ENCODE measurements around the gene GAB1.

Gene GAB1

DNA sequence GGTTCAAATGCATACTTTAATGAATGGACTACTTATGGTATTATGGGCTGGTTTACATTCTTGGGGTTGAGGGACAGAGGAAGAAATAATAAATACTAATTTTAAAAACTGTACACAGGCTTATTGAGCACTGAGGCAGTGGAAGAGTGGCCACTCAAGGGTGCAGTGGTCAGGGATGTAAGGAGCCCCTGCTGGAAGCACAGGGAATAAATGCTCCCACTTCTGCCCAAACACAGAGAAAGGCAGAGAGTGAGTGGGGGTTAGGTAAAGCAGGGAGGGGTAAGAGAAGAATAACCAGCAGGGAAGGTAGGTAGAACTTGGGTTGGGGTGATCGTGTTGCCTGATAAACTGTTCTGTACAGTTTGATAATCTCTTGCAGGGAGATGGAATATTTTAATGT, 60.0 kb downstream of the GAB1 start:
- no peak overlapping the region for H3K27ac ChIP-seq (ENCODE audit: insufficient read depth, low read length, poor library complexity, severe bottlenecking)

DNA sequence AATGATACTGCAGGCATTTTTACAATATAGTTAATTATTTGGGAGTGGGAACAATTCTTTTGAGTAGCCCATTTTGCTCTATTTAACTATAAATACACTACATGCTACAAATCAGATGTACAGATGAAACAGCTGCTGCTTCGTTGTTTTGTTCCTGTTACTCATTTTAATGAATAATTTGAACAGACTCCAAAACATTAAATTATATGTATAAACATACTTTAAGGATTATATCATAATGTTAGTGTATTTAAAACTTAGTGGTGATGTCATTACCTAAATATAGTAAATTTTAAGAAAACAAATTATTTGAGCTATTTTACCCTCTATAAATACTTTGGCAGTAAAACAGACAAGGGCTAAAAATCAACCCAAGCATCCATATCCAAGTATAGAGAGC, 60.7 kb downstream of the GAB1 start:
- H3K27ac ChIP-seq (ENCODE audit: insufficient read depth, low read length, poor library complexity, severe bottlenecking), result no peak overlapping the region
- H3K27me3 ChIP-seq (replicated peaks; ENCODE audit: control insufficient read depth, insufficient read depth, low read length, poor library complexity, severe bottlenecking), result no peaks in the 10 kb centered on the region
- H3K4me1 ChIP-seq (ENCODE audit: control insufficient read depth, insufficient read depth, low read length, poor library complexity, severe bottlenecking), result no peaks in the 10 kb centered on the region
- H3K9me3 ChIP-seq (ENCODE audit: control insufficient read depth, low read length), result no peaks in the 10 kb centered on the region
- no peaks in the 10 kb centered on the region for H3K36me3 ChIP-seq (ENCODE audit: control insufficient read depth, insufficient read depth, low read length)
- no peak overlapping the region for H3K4me3 ChIP-seq (ENCODE audit: insufficient read depth, low read depth, low read length, poor library complexity, severe bottlenecking)
- no peak for DNase-seq

More for the DNA sequence above, 60.0 kb downstream of the GAB1 start:
- Histone ChIP-seq H3K4me3 (ENCODE audit: insufficient read depth, low read depth, low read length, poor library complexity, severe bottlenecking) (no peak overlapping the region), H3K4me1 (ENCODE audit: control insufficient read depth, insufficient read depth, low read length, poor library complexity, severe bottlenecking) (no peaks in the 10 kb centered on the region), H3K27me3 (replicated peaks; ENCODE audit: control insufficient read depth, insufficient read depth, low read length, poor library complexity, severe bottlenecking) (no peaks in the 10 kb centered on the region), H3K9me3 (ENCODE audit: control insufficient read depth, low read length) (no peaks in the 10 kb centered on the region), H3K36me3 (ENCODE audit: control insufficient read depth, insufficient read depth, low read length) (no peaks in the 10 kb centered on the region)
- no peak for DNase-seq

DNA sequence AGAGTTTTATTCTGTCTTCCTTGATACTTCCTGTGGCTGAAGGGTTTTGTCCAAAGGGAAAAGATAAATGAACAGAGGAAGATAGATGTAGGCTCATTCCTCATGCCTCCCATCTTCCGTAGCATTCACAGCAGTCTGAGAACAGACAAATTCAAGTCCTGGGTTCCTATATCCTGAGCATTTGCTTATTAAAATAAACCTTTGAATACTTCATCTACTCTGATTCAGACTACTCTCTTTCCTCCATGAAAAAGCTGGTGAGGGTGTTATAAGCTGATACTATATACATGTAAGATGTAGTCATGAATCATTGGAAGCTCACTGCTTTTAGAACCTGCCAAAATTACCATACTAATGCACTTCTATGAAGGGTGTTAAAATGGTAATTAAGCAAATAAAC, 61.2 kb downstream of the GAB1 start:
- Histone ChIP-seq H3K4me3 (ENCODE audit: insufficient read depth, low read depth, low read length, poor library complexity, severe bottlenecking) (no peak overlapping the region), H3K9me3 (ENCODE audit: control insufficient read depth, low read length) (no peaks in the 10 kb centered on the region), H3K27me3 (replicated peaks; ENCODE audit: control insufficient read depth, insufficient read depth, low read length, poor library complexity, severe bottlenecking) (no peaks in the 10 kb centered on the region), H3K27ac (ENCODE audit: insufficient read depth, low read length, poor library complexity, severe bottlenecking) (no peak overlapping the region), H3K4me1 (ENCODE audit: control insufficient read depth, insufficient read depth, low read length, poor library complexity, severe bottlenecking) (no peaks in the 10 kb centered on the region), H3K36me3 (ENCODE audit: control insufficient read depth, insufficient read depth, low read length) (no peaks in the 10 kb centered on the region)
- no peak for DNase-seq

DNA sequence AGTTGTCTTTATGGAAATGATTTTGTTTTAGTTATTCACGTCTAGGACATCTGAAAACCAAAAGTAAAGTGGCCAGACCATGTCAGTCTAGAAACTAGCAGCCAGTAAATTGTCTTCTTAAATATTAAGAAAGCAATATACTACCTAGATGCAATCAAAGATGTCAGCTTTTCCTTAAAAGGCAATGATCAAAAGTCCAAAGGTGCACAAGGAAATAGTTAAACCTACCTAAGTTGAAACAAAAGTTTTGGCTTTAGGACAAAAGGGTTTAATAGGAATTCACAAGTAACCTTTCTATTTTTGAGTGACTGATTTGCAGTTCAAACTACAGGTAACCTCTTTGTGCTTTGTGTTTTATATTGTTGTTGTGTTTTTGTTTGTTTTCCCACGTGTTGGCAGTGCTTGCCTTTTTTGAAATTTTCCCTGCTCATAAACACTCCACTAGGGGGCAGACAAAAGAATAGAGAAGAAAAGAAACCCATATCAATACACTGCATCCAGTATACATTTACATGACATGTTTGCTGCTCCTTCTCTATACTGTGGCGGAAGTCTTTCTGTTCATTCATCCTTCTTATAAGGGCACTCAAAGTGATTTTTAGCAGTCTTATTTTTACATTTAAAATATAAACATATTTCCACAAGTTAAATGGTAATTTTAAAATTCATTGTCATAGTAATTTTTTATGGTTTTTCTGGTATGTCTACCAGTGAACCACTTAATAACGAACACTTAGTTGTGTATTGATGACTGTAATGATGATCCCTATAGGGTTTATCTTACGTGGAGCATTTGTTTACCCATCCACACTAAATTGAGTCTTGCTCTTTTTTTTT, 62.7 kb downstream of the GAB1 start:
- Histone ChIP-seq H3K27ac (ENCODE audit: insufficient read depth, low read length, poor library complexity, severe bottlenecking) (no peak overlapping the region), H3K4me1 (ENCODE audit: control insufficient read depth, insufficient read depth, low read length, poor library complexity, severe bottlenecking) (no peaks in the 10 kb centered on the region), H3K4me3 (ENCODE audit: insufficient read depth, low read depth, low read length, poor library complexity, severe bottlenecking) (no peak overlapping the region), H3K36me3 (ENCODE audit: control insufficient read depth, insufficient read depth, low read length) (no peaks in the 10 kb centered on the region), H3K9me3 (ENCODE audit: control insufficient read depth, low read length) (no peaks in the 10 kb centered on the region), H3K27me3 (replicated peaks; ENCODE audit: control insufficient read depth, insufficient read depth, low read length, poor library complexity, severe bottlenecking) (no peaks in the 10 kb centered on the region)
- no peak for DNase-seq

DNA sequence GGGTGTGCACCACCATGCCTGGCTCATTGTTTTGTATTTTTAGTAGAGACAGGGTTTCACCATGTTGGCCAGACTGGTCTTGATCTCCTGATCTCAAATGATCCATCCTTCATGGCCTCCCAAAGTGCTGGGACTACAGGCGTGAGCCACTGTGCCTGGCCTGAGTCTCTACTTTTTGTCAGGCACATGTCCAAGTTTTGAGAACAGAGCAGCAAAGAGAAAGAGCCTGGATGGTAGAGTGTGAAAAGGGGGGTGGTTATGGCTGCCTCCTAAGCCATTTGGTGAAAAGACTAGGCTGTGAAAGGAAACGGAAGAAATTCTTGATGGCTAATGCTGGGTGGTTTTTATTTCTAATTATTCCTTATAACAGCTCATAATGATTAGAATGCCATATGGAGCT, 63.4 kb downstream of the GAB1 start:
- DNase-seq, result no peak
- H3K4me3 ChIP-seq (ENCODE audit: insufficient read depth, low read depth, low read length, poor library complexity, severe bottlenecking), result no peak overlapping the region

DNA sequence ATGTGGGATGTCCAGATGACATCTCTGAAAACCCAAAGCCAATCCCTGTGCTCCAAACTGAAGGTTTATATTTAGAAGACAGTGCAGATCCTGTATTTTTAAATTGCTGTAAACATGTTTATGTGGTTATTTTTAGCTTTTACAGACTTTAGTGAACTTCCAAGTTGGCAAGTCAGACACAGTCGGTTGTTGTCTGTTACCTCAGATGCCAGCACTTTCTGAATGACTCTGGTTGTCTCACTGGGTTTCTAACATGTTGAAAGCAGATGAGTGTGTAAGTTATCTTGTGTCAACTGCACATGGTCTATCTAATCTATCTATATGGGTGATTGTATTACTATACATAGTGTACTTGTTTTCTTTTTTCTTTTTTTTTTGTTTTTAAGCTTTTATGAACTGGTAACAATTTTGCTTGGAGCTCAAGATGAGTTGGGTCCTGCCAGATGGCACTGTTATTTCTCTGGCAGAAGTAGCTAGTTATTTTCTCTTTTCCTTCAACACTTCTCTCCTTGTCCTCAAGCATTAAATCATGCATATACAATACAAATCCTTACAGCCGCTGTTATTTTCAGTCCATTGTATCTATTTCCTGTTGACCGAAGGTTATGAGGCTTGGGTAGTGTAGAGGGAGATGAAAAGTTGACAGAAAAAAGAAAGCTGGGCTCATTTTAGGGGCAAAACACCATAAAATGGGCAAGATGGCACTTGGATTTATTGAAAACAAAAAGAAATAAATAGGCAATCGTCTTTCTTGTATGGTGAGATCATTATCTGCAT, 66.3 kb downstream of the GAB1 start:
- Histone ChIP-seq H3K27me3 (replicated peaks; ENCODE audit: control insufficient read depth, insufficient read depth, low read length, poor library complexity, severe bottlenecking) (no peaks in the 10 kb centered on the region), H3K4me3 (ENCODE audit: insufficient read depth, low read depth, low read length, poor library complexity, severe bottlenecking) (no peak overlapping the region), H3K36me3 (ENCODE audit: control insufficient read depth, insufficient read depth, low read length) (no peaks in the 10 kb centered on the region), H3K4me1 (ENCODE audit: control insufficient read depth, insufficient read depth, low read length, poor library complexity, severe bottlenecking) (no peaks in the 10 kb centered on the region), H3K9me3 (ENCODE audit: control insufficient read depth, low read length) (no peaks in the 10 kb centered on the region), H3K27ac (ENCODE audit: insufficient read depth, low read length, poor library complexity, severe bottlenecking) (no peak overlapping the region)
- DNase-seq, result no peak

More for the DNA sequence above, 63.4 kb downstream of the GAB1 start:
- H3K9me3 ChIP-seq (ENCODE audit: control insufficient read depth, low read length), result no peaks in the 10 kb centered on the region
- no peak overlapping the region for H3K27ac ChIP-seq (ENCODE audit: insufficient read depth, low read length, poor library complexity, severe bottlenecking)
- no peaks in the 10 kb centered on the region for H3K36me3 ChIP-seq (ENCODE audit: control insufficient read depth, insufficient read depth, low read length)
- no peaks in the 10 kb centered on the region for H3K4me1 ChIP-seq (ENCODE audit: control insufficient read depth, insufficient read depth, low read length, poor library complexity, severe bottlenecking)
- no peaks in the 10 kb centered on the region for H3K27me3 ChIP-seq (replicated peaks; ENCODE audit: control insufficient read depth, insufficient read depth, low read length, poor library complexity, severe bottlenecking)

DNA sequence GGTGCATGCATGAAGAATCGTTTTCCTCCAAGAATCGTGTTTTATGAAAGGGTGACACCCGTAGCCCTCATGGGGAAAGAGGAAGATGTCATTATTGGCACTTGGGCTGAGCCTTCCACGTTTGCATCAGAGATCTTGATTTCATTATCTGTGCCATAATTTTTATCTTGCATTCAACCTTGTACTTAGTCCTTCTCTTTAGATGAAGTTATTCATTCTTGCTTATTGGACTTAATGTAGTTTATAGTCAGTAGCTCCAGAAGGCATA, 66.8 kb downstream of the GAB1 start:
- no peaks in the 10 kb centered on the region for H3K36me3 ChIP-seq (ENCODE audit: control insufficient read depth, insufficient read depth, low read length)
- no peak for DNase-seq
- H3K4me1 ChIP-seq (ENCODE audit: control insufficient read depth, insufficient read depth, low read length, poor library complexity, severe bottlenecking), result no peaks in the 10 kb centered on the region
- H3K4me3 ChIP-seq (ENCODE audit: insufficient read depth, low read depth, low read length, poor library complexity, severe bottlenecking), result no peak overlapping the region
- no peak overlapping the region for H3K27ac ChIP-seq (ENCODE audit: insufficient read depth, low read length, poor library complexity, severe bottlenecking)
- H3K27me3 ChIP-seq (replicated peaks; ENCODE audit: control insufficient read depth, insufficient read depth, low read length, poor library complexity, severe bottlenecking), result no peaks in the 10 kb centered on the region
- no peaks in the 10 kb centered on the region for H3K9me3 ChIP-seq (ENCODE audit: control insufficient read depth, low read length)

DNA sequence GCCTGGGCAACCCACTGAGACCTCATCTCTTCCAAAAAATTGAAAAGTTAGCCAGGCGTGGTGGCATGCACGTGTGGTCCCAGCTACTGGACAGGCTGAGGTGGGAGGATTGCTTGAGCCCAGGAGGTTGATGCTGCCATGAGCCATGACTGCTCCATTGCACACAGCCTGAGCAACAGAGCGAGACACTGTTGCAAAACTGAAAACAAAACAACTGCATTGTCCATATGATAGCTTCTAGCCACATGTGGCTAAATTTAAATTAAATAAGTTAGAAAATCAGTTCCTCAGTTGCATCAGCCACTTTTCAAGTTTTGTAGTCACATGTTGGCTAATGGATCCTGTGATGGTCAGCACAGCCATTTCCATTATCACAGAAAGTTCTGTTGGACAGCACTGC, 67.9 kb downstream of the GAB1 start:
- Histone ChIP-seq H3K27me3 (replicated peaks; ENCODE audit: control insufficient read depth, insufficient read depth, low read length, poor library complexity, severe bottlenecking) (no peaks in the 10 kb centered on the region), H3K4me1 (ENCODE audit: control insufficient read depth, insufficient read depth, low read length, poor library complexity, severe bottlenecking) (no peaks in the 10 kb centered on the region), H3K4me3 (ENCODE audit: insufficient read depth, low read depth, low read length, poor library complexity, severe bottlenecking) (no peak overlapping the region), H3K9me3 (ENCODE audit: control insufficient read depth, low read length) (no peaks in the 10 kb centered on the region), H3K27ac (ENCODE audit: insufficient read depth, low read length, poor library complexity, severe bottlenecking) (no peak overlapping the region), H3K36me3 (ENCODE audit: control insufficient read depth, insufficient read depth, low read length) (no peaks in the 10 kb centered on the region)
- DNase-seq, result no peak

DNA sequence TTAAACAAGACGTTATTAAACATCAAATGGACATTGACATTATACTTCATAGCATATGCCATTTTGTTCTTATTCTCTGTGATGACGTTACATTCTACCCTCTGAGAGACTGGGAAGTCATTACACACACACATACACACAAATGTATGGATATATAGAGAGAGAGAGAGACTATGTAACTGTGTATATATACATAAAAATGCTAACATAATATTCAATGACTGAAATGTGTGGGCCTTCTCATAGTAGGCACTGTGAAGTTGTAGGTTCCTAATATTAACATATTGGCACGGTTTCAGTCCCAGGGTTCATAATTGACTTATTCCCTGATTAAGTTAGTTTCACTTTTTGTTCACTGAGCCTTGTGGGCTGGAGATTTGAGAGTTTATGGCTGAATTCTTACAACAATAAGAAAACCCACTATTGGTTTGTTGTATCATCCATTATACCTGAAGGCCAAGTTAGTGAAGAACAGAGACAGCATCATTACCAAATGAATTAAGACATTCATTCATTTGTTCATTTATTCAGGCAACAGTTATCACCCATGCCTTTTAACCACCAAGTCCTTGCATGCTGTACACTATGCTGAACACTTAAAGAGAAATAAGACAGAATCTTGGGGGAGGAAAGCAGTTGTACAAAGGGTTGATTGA, 68.5 kb downstream of the GAB1 start:
- H3K9me3 ChIP-seq (ENCODE audit: control insufficient read depth, low read length), result no peaks in the 10 kb centered on the region
- no peaks in the 10 kb centered on the region for H3K36me3 ChIP-seq (ENCODE audit: control insufficient read depth, insufficient read depth, low read length)
- no peak overlapping the region for H3K4me3 ChIP-seq (ENCODE audit: insufficient read depth, low read depth, low read length, poor library complexity, severe bottlenecking)
- no peak overlapping the region for H3K27ac ChIP-seq (ENCODE audit: insufficient read depth, low read length, poor library complexity, severe bottlenecking)
- no peaks in the 10 kb centered on the region for H3K4me1 ChIP-seq (ENCODE audit: control insufficient read depth, insufficient read depth, low read length, poor library complexity, severe bottlenecking)
- DNase-seq, result no peak
- H3K27me3 ChIP-seq (replicated peaks; ENCODE audit: control insufficient read depth, insufficient read depth, low read length, poor library complexity, severe bottlenecking), result no peaks in the 10 kb centered on the region

DNA sequence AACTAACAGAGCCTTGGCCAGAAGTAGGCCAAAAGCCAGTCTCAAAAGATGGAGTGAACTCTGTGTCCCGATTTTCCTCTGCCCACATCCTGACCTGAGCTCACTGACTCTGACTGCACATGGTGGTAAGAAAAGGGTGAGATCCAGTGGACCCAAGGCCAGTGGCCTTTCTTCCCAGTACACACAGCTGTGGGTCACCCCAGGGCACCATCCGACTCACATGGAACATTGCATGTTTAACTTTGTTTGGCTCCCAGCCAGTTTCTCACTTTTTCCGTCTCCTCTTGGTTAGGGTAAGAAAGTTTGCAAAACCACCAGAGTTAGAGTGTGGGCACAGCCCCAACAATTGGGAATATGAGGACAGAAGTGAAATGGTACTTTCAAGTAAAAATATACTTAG, 69.8 kb downstream of the GAB1 start:
- no peaks in the 10 kb centered on the region for H3K36me3 ChIP-seq (ENCODE audit: control insufficient read depth, insufficient read depth, low read length)
- H3K4me1 ChIP-seq (ENCODE audit: control insufficient read depth, insufficient read depth, low read length, poor library complexity, severe bottlenecking), result no peaks in the 10 kb centered on the region
- no peak overlapping the region for H3K4me3 ChIP-seq (ENCODE audit: insufficient read depth, low read depth, low read length, poor library complexity, severe bottlenecking)
- no peaks in the 10 kb centered on the region for H3K27me3 ChIP-seq (replicated peaks; ENCODE audit: control insufficient read depth, insufficient read depth, low read length, poor library complexity, severe bottlenecking)
- no peak for DNase-seq
- no peak overlapping the region for H3K27ac ChIP-seq (ENCODE audit: insufficient read depth, low read length, poor library complexity, severe bottlenecking)
- H3K9me3 ChIP-seq (ENCODE audit: control insufficient read depth, low read length), result no peaks in the 10 kb centered on the region
